ENCODE results near the gene WDR81.

The WDR81 gene

GRCh38 chr17:1774390-1775176, 50.1 kb downstream of the WDR81 start:
- Histone ChIP-seq H3K4me3 (ENCODE audit: low read length) (no peak overlapping the region), H3K4me1 (ENCODE audit: control insufficient read depth, low read length) (peaks cover 29% of the 10 kb centered on the region), H3K9me3 (ENCODE audit: control insufficient read depth, insufficient read depth, low read length) (no peaks in the 10 kb centered on the region), H3K79me2 (ENCODE audit: control insufficient read depth, low read length) (peaks cover 6% of the 10 kb centered on the region), H3K36me3 (ENCODE audit: control insufficient read depth, low read length) (peaks cover 51% of the 10 kb centered on the region), H3F3A (ENCODE audit: control insufficient read depth, insufficient read depth) (peaks cover 24% of the 10 kb centered on the region), H3K27ac (ENCODE audit: low read depth, low read length) (no peak overlapping the region), H4K20me1 (ENCODE audit: control insufficient read depth, insufficient read depth, low read depth, low read length) (no peaks in the 10 kb centered on the region), H3K27me3 (ENCODE audit: control insufficient read depth, low read length) (no peaks in the 10 kb centered on the region), H3K9me2 (replicated peaks; ENCODE audit: control insufficient read depth, low read length) (no peaks in the 10 kb centered on the region), H3K4me2 (ENCODE audit: low read length) (no peak overlapping the region)
- no peak for TF ChIP-seq EZH2phosphoT487 (IDR thresholded peaks at IDR 0.05; ENCODE audit: borderline replicate concordance, low read length)
- TF ChIP-seq, protein P1, sequence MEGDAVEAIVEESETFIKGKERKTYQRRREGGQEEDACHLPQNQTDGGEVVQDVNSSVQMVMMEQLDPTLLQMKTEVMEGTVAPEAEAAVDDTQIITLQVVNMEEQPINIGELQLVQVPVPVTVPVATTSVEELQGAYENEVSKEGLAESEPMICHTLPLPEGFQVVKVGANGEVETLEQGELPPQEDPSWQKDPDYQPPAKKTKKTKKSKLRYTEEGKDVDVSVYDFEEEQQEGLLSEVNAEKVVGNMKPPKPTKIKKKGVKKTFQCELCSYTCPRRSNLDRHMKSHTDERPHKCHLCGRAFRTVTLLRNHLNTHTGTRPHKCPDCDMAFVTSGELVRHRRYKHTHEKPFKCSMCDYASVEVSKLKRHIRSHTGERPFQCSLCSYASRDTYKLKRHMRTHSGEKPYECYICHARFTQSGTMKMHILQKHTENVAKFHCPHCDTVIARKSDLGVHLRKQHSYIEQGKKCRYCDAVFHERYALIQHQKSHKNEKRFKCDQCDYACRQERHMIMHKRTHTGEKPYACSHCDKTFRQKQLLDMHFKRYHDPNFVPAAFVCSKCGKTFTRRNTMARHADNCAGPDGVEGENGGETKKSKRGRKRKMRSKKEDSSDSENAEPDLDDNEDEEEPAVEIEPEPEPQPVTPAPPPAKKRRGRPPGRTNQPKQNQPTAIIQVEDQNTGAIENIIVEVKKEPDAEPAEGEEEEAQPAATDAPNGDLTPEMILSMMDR (IDR thresholded peaks at IDR 0.05; ENCODE audit: low read depth, low read length, poor library complexity, severe bottlenecking), result no peak

- Histone ChIP-seq H3K27ac (ENCODE audit: low read depth, low read length) (no peak overlapping the region), H3F3A (ENCODE audit: control insufficient read depth, insufficient read depth) (peaks cover 11% of the 10 kb centered on the region), H3K4me3 (ENCODE audit: low read length) (no peak overlapping the region), H4K20me1 (ENCODE audit: control insufficient read depth, insufficient read depth, low read depth, low read length) (no peaks in the 10 kb centered on the region), H3K9me3 (ENCODE audit: control insufficient read depth, insufficient read depth, low read length) (no peaks in the 10 kb centered on the region), H3K36me3 (ENCODE audit: control insufficient read depth, low read length) (peaks cover 56% of the 10 kb centered on the region), H3K27me3 (ENCODE audit: control insufficient read depth, low read length) (no peaks in the 10 kb centered on the region), H3K9me2 (replicated peaks; ENCODE audit: control insufficient read depth, low read length) (no peaks in the 10 kb centered on the region), H3K4me2 (ENCODE audit: low read length) (no peak overlapping the region), H3K79me2 (ENCODE audit: control insufficient read depth, low read length) (no peaks in the 10 kb centered on the region), H3K4me1 (ENCODE audit: control insufficient read depth, low read length) (peaks cover 22% of the 10 kb centered on the region)
- TF ChIP-seq, protein P1 (IDR thresholded peaks at IDR 0.05; ENCODE audit: low read depth, low read length, poor library complexity, severe bottlenecking), result no peak
- no peak for TF ChIP-seq EZH2phosphoT487 (IDR thresholded peaks at IDR 0.05; ENCODE audit: borderline replicate concordance, low read length)
Observed at GRCh38 chr17:1776328-1776727, 51.8 kb downstream of the WDR81 start.

DNA sequence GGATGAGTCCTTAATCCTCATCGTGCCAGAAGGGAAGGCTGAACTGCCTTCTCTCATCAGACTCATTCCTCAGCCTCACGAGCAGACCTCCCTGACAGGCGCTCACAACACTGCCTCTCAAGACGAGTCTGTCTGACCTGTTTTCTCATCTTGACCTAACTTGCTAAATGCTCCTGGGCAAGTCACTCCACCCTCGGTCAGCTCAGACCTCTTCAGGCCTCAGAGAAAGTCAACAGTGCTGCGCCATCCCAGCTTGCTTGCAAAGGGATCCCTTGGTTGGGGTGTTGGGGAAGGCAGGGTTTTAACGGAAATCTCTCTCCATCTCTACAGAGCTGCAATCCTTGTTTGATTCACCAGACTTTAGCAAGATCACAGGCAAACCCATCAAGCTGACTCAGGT, 52.4 kb downstream of the WDR81 start:
- Histone ChIP-seq H3K4me1 (ENCODE audit: control insufficient read depth, low read length) (peaks cover 22% of the 10 kb centered on the region), H3K9me3 (ENCODE audit: control insufficient read depth, insufficient read depth, low read length) (no peaks in the 10 kb centered on the region), H3K27ac (ENCODE audit: low read depth, low read length) (no peak overlapping the region), H3K79me2 (ENCODE audit: control insufficient read depth, low read length) (no peaks in the 10 kb centered on the region), H3K36me3 (ENCODE audit: control insufficient read depth, low read length) (peaks cover 59% of the 10 kb centered on the region), H3K9me2 (replicated peaks; ENCODE audit: control insufficient read depth, low read length) (no peaks in the 10 kb centered on the region), H3K4me3 (ENCODE audit: low read length) (no peak overlapping the region), H3F3A (ENCODE audit: control insufficient read depth, insufficient read depth) (peaks cover 9% of the 10 kb centered on the region), H4K20me1 (ENCODE audit: control insufficient read depth, insufficient read depth, low read depth, low read length) (no peaks in the 10 kb centered on the region), H3K4me2 (ENCODE audit: low read length) (no peak overlapping the region), H3K27me3 (ENCODE audit: control insufficient read depth, low read length) (no peaks in the 10 kb centered on the region)
- TF ChIP-seq, protein P1 (IDR thresholded peaks at IDR 0.05; ENCODE audit: low read depth, low read length, poor library complexity, severe bottlenecking), result no peak
- TF ChIP-seq EZH2phosphoT487 (IDR thresholded peaks at IDR 0.05; ENCODE audit: borderline replicate concordance, low read length), result no peak

All from DOHH2 (cell line).